ENCODE results near the gene DSCAML1. TPM values are rescaled to one million over a fixed set of nuclear protein-coding genes. Genes with fewer than 3 reads are reported as not detected.
A peak's percentile ranks its signal among the peaks of the same experiment; 100 is the strongest.

The DSCAML1 gene
- total RNA-seq, 1 donor from 2014 or later = not detected

GRCh38 chr11:117840881-117841550 lies 44.0 kb upstream of the DSCAML1 start:
- Mint-ChIP-seq H3K36me3 (ENCODE audit: unreplicated experiment) (no peaks in the 10 kb centered on the region), H3K4me3 (ENCODE audit: unreplicated experiment) (no peak overlapping the region), H3K4me1 (ENCODE audit: unreplicated experiment) (no peaks in the 10 kb centered on the region), H3K27me3 (ENCODE audit: unreplicated experiment) (peaks cover 28% of the 10 kb centered on the region), H3K9me3 (ENCODE audit: unreplicated experiment) (no peaks in the 10 kb centered on the region), H3K27ac (ENCODE audit: unreplicated experiment) (no peak overlapping the region)
- peak; percentile 80 for DNase-seq (ENCODE audit: extremely low spot score, unreplicated experiment)
- TF ChIP-seq, protein P1, sequence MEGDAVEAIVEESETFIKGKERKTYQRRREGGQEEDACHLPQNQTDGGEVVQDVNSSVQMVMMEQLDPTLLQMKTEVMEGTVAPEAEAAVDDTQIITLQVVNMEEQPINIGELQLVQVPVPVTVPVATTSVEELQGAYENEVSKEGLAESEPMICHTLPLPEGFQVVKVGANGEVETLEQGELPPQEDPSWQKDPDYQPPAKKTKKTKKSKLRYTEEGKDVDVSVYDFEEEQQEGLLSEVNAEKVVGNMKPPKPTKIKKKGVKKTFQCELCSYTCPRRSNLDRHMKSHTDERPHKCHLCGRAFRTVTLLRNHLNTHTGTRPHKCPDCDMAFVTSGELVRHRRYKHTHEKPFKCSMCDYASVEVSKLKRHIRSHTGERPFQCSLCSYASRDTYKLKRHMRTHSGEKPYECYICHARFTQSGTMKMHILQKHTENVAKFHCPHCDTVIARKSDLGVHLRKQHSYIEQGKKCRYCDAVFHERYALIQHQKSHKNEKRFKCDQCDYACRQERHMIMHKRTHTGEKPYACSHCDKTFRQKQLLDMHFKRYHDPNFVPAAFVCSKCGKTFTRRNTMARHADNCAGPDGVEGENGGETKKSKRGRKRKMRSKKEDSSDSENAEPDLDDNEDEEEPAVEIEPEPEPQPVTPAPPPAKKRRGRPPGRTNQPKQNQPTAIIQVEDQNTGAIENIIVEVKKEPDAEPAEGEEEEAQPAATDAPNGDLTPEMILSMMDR (IDR thresholded peaks at IDR 0.05) = no peak

- Mint-ChIP-seq H3K9me3 (ENCODE audit: unreplicated experiment) (no peaks in the 10 kb centered on the region), H3K36me3 (ENCODE audit: unreplicated experiment) (no peaks in the 10 kb centered on the region), H3K4me3 (ENCODE audit: unreplicated experiment) (no peak overlapping the region)
Observed at GRCh38 chr11:117839936-117840813, 43.2 kb upstream of the DSCAML1 start.

GRCh38 chr11:117839380-117839881 lies 42.4 kb upstream of the DSCAML1 start:
- TF ChIP-seq, protein P1 (IDR thresholded peaks at IDR 0.05) = no peak
- Mint-ChIP-seq H3K9me3 (ENCODE audit: unreplicated experiment) (no peaks in the 10 kb centered on the region), H3K27me3 (ENCODE audit: unreplicated experiment) (peaks cover 23% of the 10 kb centered on the region), H3K27ac (ENCODE audit: unreplicated experiment) (no peak overlapping the region), H3K4me3 (ENCODE audit: unreplicated experiment) (no peak overlapping the region), H3K36me3 (ENCODE audit: unreplicated experiment) (no peaks in the 10 kb centered on the region), H3K4me1 (ENCODE audit: unreplicated experiment) (no peaks in the 10 kb centered on the region)
- no peak for DNase-seq (ENCODE audit: extremely low spot score, unreplicated experiment)

More at GRCh38 chr11:117839936-117840813, 43.2 kb upstream of the DSCAML1 start:
- Mint-ChIP-seq H3K27ac (ENCODE audit: unreplicated experiment) (no peak overlapping the region), H3K4me1 (ENCODE audit: unreplicated experiment) (no peaks in the 10 kb centered on the region), H3K27me3 (ENCODE audit: unreplicated experiment) (peaks cover 23% of the 10 kb centered on the region)
- peak; percentile 71 for DNase-seq (ENCODE audit: extremely low spot score, unreplicated experiment)
- TF ChIP-seq, protein P1 (IDR thresholded peaks at IDR 0.05) = no peak

DNA sequence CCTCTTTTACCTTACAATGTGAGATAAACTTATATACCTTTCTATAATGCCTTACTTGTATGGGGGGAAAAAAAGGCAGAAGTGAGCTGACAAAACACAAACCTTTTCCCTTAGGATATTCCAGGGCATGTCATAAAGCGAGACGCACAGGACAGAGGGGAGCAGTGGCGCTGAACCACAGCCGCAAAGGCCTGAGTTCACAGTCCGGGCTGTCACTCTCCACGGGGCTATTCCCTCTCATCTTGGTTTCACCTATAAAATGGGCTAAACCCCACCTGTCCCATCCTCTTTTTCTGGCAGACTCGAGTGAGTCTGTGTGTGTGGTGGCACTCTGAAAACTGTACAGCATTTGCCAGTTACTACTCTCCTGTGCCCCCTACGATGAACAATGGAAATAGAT lies 41.9 kb upstream of the DSCAML1 start:
- TF ChIP-seq, protein P1 (IDR thresholded peaks at IDR 0.05) = no peak
- Mint-ChIP-seq H3K9me3 (ENCODE audit: unreplicated experiment) (no peaks in the 10 kb centered on the region), H3K27me3 (ENCODE audit: unreplicated experiment) (peaks cover 23% of the 10 kb centered on the region), H3K36me3 (ENCODE audit: unreplicated experiment) (no peaks in the 10 kb centered on the region), H3K4me3 (ENCODE audit: unreplicated experiment) (no peak overlapping the region), H3K4me1 (ENCODE audit: unreplicated experiment) (no peaks in the 10 kb centered on the region), H3K27ac (ENCODE audit: unreplicated experiment) (no peak overlapping the region)
- no peak for DNase-seq (ENCODE audit: extremely low spot score, unreplicated experiment)

GRCh38 chr11:117837791-117838190 lies 40.8 kb upstream of the DSCAML1 start:
- DNase-seq (ENCODE audit: extremely low spot score, unreplicated experiment) = no peak
- TF ChIP-seq, protein P1 (IDR thresholded peaks at IDR 0.05) = no peak
- H3K36me3 Mint-ChIP-seq (ENCODE audit: unreplicated experiment) = no peaks in the 10 kb centered on the region
- H3K27me3 Mint-ChIP-seq (ENCODE audit: unreplicated experiment) = peaks cover 25% of the 10 kb centered on the region
- no peak overlapping the region for H3K27ac Mint-ChIP-seq (ENCODE audit: unreplicated experiment)
- H3K4me3 Mint-ChIP-seq (ENCODE audit: unreplicated experiment) = no peak overlapping the region
- H3K4me1 Mint-ChIP-seq (ENCODE audit: unreplicated experiment) = no peaks in the 10 kb centered on the region
- no peaks in the 10 kb centered on the region for H3K9me3 Mint-ChIP-seq (ENCODE audit: unreplicated experiment)
